Mucosa of rectum (tissue), 2 donors: ENCODE data around the gene ARMC9.

Experiments used
- H3K27ac ChIP-seq, 2 donors: one replicate each; pipeline ENCODE4 v1.7.0; 2013; ENCODE audit warnings: inconsistent platforms in 2 of 2, low read depth in 2 of 2, low read length in 2 of 2
- H3K27me3 ChIP-seq, 2 donors: one replicate each; pipeline ENCODE4 v1.7.0; 2013; ENCODE audit warnings: low read length in 2 of 2; ENCODE audit not compliant: control insufficient read depth in 2 of 2, insufficient read depth in 2 of 2
- H3K36me3 ChIP-seq, 2 donors: one replicate each; pipeline ENCODE4 v1.7.0; 2013; ENCODE audit warnings: low read length in 2 of 2; ENCODE audit not compliant: control insufficient read depth in 2 of 2, insufficient read depth in 2 of 2
- H3K4me1 ChIP-seq, 2 donors: one replicate each; pipeline ENCODE4 v1.7.0; 2013; ENCODE audit warnings: low read length in 2 of 2, mild to moderate bottlenecking in 1 of 2; ENCODE audit not compliant: control insufficient read depth in 2 of 2, insufficient read depth in 2 of 2
- H3K4me3 ChIP-seq, 2 donors: one replicate each; pipeline ENCODE4 v1.7.0; 2013; ENCODE audit warnings: low read length in 2 of 2
- H3K9ac ChIP-seq, 2 donors: one replicate each; pipeline ENCODE4 v1.7.0; 2013; ENCODE audit warnings: low read length in 2 of 2, low read depth in 1 of 2, mild to moderate bottlenecking in 1 of 2
- H3K9me3 ChIP-seq, 2 donors: one replicate each; pipeline ENCODE4 v1.7.0; 2013; ENCODE audit warnings: low read length in 2 of 2; ENCODE audit not compliant: control insufficient read depth in 2 of 2
- donor health status: healthy.
- donor health status: Normal muscosa, but diverticular disease.

ARMC9 gene

GRCh38 chr2:231393149-231394131, 195.0 kb downstream of the ARMC9 start:
- Histone ChIP-seq H3K9ac (peak overlapping the region; percentile 17 to 21), H3K27ac (peak overlapping the region; percentile 35 to 56), H3K27me3 (peaks cover 5 to 7% of the 10 kb centered on the region in 2 donors)

GRCh38 chr2:231394211-231395141, 196.0 kb downstream of the ARMC9 start:
- Histone ChIP-seq H3K4me1 (peaks cover 32 to 45% of the 10 kb centered on the region in 2 donors), H3K9me3 (no peaks in the 10 kb centered on the region), H3K27me3 (peaks cover 5 to 7% of the 10 kb centered on the region in 2 donors), H3K4me3 (peak overlapping the region; percentile 70 to 83), H3K36me3 (peaks cover 9 to 19% of the 10 kb centered on the region in 2 donors), H3K27ac (peak overlapping the region; percentile 56 to 88), H3K9ac (peak overlapping the region; percentile 52 to 86)

More at GRCh38 chr2:231393149-231394131, 195.0 kb downstream of the ARMC9 start:
- Histone ChIP-seq H3K9me3 (no peaks in the 10 kb centered on the region), H3K36me3 (peaks cover 7 to 11% of the 10 kb centered on the region in 2 donors), H3K4me1 (peaks cover 22 to 36% of the 10 kb centered on the region in 2 donors), H3K4me3 (no peak overlapping the region)

- Histone ChIP-seq H3K27ac (peak within 1 kb of the TSS; percentile 56 to 88), H3K27me3 (peaks cover 5 to 7% of the 10 kb centered on the region in 2 donors), H3K36me3 (peaks cover 9 to 23% of the 10 kb centered on the region in 2 donors), H3K4me1 (peaks cover 37 to 54% of the 10 kb centered on the region in 2 donors), H3K9ac (peak within 1 kb of the TSS; percentile 52 to 95), H3K9me3 (no peaks in the 10 kb centered on the region), H3K4me3 (peak within 1 kb of the TSS; percentile 80 to 83)
Observed at GRCh38 chr2:231395188-231396057, 197.0 kb downstream of the ARMC9 start, which contains the start of gene B3GNT7. TSS of gene B3GNT7 (plus strand) at chr2:231395710. CDS start at chr2:231395804, 94 bp downstream.

- peak overlapping the region; percentile 52 to 95 for H3K9ac ChIP-seq
- H3K9me3 ChIP-seq: no peaks in the 10 kb centered on the region
- peak overlapping the region; percentile 80 to 83 for H3K4me3 ChIP-seq
- H3K27me3 ChIP-seq: peaks cover 5 to 7% of the 10 kb centered on the region in 2 donors
- peaks cover 9 to 26% of the 10 kb centered on the region in 2 donors for H3K36me3 ChIP-seq
- peak overlapping the region; percentile 38 to 88 for H3K27ac ChIP-seq
- peaks cover 38 to 56% of the 10 kb centered on the region in 2 donors for H3K4me1 ChIP-seq
Observed at GRCh38 chr2:231396058-231396821, 197.8 kb downstream of the ARMC9 start.

- H3K9ac ChIP-seq: peak overlapping the region in 1 of 2 donors; percentile 95
- peak overlapping the region in 1 of 2 donors; percentile 88 for H3K27ac ChIP-seq
- H3K4me3 ChIP-seq: peak overlapping the region; percentile 80 to 83
Observed at GRCh38 chr2:231397011-231397927, 198.8 kb downstream of the ARMC9 start.

GRCh38 chr2:231397928-231398294, 199.5 kb downstream of the ARMC9 start:
- peak overlapping the region in 1 of 2 donors; percentile 83 for H3K4me3 ChIP-seq
- H3K27me3 ChIP-seq: peaks cover 5 to 7% of the 10 kb centered on the region in 2 donors
- H3K9me3 ChIP-seq: no peaks in the 10 kb centered on the region
- peaks cover 38 to 68% of the 10 kb centered on the region in 2 donors for H3K4me1 ChIP-seq
- H3K9ac ChIP-seq: peak overlapping the region in 1 of 2 donors; percentile 95
- H3K27ac ChIP-seq: peak overlapping the region in 1 of 2 donors; percentile 88
- H3K36me3 ChIP-seq: peaks cover 9 to 27% of the 10 kb centered on the region in 2 donors

More at GRCh38 chr2:231397011-231397927, 198.8 kb downstream of the ARMC9 start:
- Histone ChIP-seq H3K4me1 (peaks cover 38 to 64% of the 10 kb centered on the region in 2 donors), H3K9me3 (no peaks in the 10 kb centered on the region), H3K27me3 (peaks cover 5 to 7% of the 10 kb centered on the region in 2 donors), H3K36me3 (peaks cover 9 to 27% of the 10 kb centered on the region in 2 donors)

GRCh38 chr2:231398585-231398984, 200.2 kb downstream of the ARMC9 start:
- Histone ChIP-seq H3K4me1 (peaks cover 36 to 67% of the 10 kb centered on the region in 2 donors), H3K9me3 (no peaks in the 10 kb centered on the region), H3K27me3 (peaks cover 5 to 7% of the 10 kb centered on the region in 2 donors), H3K9ac (peak overlapping the region in 1 of 2 donors; percentile 95), H3K36me3 (peaks cover 9 to 27% of the 10 kb centered on the region in 2 donors), H3K27ac (peak overlapping the region in 1 of 2 donors; percentile 88), H3K4me3 (peak overlapping the region in 1 of 2 donors; percentile 83)
